Lower leg skin (tissue), 3 donors: ENCODE results near the gene RANBP3.

ENCODE experiments used
- POLR2A ChIP-seq, 2 donors: fragments of 450-650 bp; IDR thresholded peaks; one replicate each; pipeline ENCODE4 v1.6.1; 2016 to 2017; ENCODE audit warnings: antibody characterized with exemption in 2 of 2, mild to moderate bottlenecking in 1 of 2, moderate library complexity in 1 of 2
- TF ChIP-seq, protein P1 (sequence below), 3 donors: fragments of 450-650 bp; IDR thresholded peaks; one replicate each; pipeline ENCODE4 v1.5.1; 2016; ENCODE audit warnings: antibody characterized with exemption in 3 of 3, mild to moderate bottlenecking in 3 of 3, moderate library complexity in 2 of 3

DNA sequence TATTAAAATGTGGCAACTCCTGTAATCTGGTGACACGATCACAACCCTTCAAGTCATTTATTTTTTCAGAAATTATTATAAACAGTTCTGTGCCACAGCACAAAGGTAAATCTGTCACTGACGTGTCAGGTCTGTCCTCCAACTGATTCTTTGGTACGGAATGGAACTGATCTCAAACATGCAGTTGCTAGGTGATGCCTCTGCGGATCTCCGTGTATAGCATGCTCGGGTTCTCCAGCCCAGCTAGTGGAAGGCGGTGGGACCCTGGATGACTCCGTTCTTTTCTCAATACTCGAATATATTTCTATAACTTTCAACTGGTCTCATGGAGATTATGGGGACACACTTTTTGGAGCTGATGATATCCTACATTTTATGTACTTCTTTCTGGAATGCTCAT is 11.0 kb downstream of the RANBP3 start:
- TF ChIP-seq, protein P1, sequence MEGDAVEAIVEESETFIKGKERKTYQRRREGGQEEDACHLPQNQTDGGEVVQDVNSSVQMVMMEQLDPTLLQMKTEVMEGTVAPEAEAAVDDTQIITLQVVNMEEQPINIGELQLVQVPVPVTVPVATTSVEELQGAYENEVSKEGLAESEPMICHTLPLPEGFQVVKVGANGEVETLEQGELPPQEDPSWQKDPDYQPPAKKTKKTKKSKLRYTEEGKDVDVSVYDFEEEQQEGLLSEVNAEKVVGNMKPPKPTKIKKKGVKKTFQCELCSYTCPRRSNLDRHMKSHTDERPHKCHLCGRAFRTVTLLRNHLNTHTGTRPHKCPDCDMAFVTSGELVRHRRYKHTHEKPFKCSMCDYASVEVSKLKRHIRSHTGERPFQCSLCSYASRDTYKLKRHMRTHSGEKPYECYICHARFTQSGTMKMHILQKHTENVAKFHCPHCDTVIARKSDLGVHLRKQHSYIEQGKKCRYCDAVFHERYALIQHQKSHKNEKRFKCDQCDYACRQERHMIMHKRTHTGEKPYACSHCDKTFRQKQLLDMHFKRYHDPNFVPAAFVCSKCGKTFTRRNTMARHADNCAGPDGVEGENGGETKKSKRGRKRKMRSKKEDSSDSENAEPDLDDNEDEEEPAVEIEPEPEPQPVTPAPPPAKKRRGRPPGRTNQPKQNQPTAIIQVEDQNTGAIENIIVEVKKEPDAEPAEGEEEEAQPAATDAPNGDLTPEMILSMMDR (IDR thresholded peaks at IDR 0.05) = no peak
- TF ChIP-seq POLR2A (IDR thresholded peaks at IDR 0.05) = no peak
